GM21515 (cell line): Measurements from ENCODE around the gene NADSYN1.

Experiments
- ATAC-seq: cut with Tn5 transposase; IDR thresholded peaks from one replicate; pipeline ENCODE4 v1.9.1; 2021; ENCODE audit not compliant: unreplicated experiment

The NADSYN1 gene

GRCh38 chr11:71450939-71451338, 2.1 kb upstream of the NADSYN1 start:
- no peak for ATAC-seq

- no peak for ATAC-seq
These were observed 1.3 kb upstream of the NADSYN1 start for GRCh38 chr11:71451596-71452198.

GRCh38 chr11:71452199-71453036, 585 bp upstream of the NADSYN1 start:
- no peak for ATAC-seq

GRCh38 chr11:71453918-71454304, 908 bp downstream of the NADSYN1 start:
- ATAC-seq = no peak

- no peak for ATAC-seq
These were observed 1.6 kb downstream of the NADSYN1 start for GRCh38 chr11:71454470-71455113.

- ATAC-seq = no peak
These were observed 3.3 kb downstream of the NADSYN1 start for GRCh38 chr11:71456294-71456693.

GRCh38 chr11:71456831-71457230, 3.8 kb downstream of the NADSYN1 start:
- no peak for ATAC-seq

- no peak for ATAC-seq
These were observed 5.4 kb downstream of the NADSYN1 start for GRCh38 chr11:71458146-71459070.

GRCh38 chr11:71459076-71459766, 6.2 kb downstream of the NADSYN1 start:
- no peak for ATAC-seq

GRCh38 chr11:71459767-71460320, 6.8 kb downstream of the NADSYN1 start:
- ATAC-seq = no peak

- no peak for ATAC-seq
These were observed 8.7 kb downstream of the NADSYN1 start for GRCh38 chr11:71461696-71462095.

- no peak for ATAC-seq
These were observed 9.7 kb downstream of the NADSYN1 start for GRCh38 chr11:71462726-71463125.

- ATAC-seq = no peak
These were observed 10.6 kb downstream of the NADSYN1 start for GRCh38 chr11:71463331-71464211.

- ATAC-seq = no peak
These were observed 12.1 kb downstream of the NADSYN1 start for GRCh38 chr11:71465054-71465453.

- ATAC-seq = no peak
These were observed 13.4 kb downstream of the NADSYN1 start for GRCh38 chr11:71466358-71466757.

- ATAC-seq = no peak
These were observed 14.2 kb downstream of the NADSYN1 start for GRCh38 chr11:71467164-71467563.

GRCh38 chr11:71470946-71471345, 17.9 kb downstream of the NADSYN1 start:
- no peak for ATAC-seq

- ATAC-seq = no peak
These were observed 19.4 kb downstream of the NADSYN1 start for GRCh38 chr11:71472357-71472885.
